ENCODE measurements around the gene GP1BA.

The GP1BA gene

GRCh38 chr17:4948931-4949320, 16.8 kb downstream of the GP1BA start:
- DNase-seq (ENCODE audit: extremely low read depth, insufficient read length) = peak; percentile 94
- Histone ChIP-seq H3K27me3 (replicated peaks; ENCODE audit: control insufficient read depth, insufficient read depth, low read length) (no peaks in the 10 kb centered on the region), H3K4me3 (replicated peaks; ENCODE audit: low read depth, low read length) (peak overlapping the region; percentile 100), H3K36me3 (ENCODE audit: control insufficient read depth, insufficient read depth, low read length) (peaks cover 21% of the 10 kb centered on the region)
- no peak for TF ChIP-seq CTCF (IDR thresholded peaks at IDR 0.05; ENCODE audit: insufficient read depth, low read length, poor library complexity, severe bottlenecking)

- Histone ChIP-seq H3K4me3 (replicated peaks; ENCODE audit: low read depth, low read length) (peak overlapping the region; percentile 100), H3K36me3 (ENCODE audit: control insufficient read depth, insufficient read depth, low read length) (peaks cover 20% of the 10 kb centered on the region), H3K27me3 (replicated peaks; ENCODE audit: control insufficient read depth, insufficient read depth, low read length) (no peaks in the 10 kb centered on the region)
- no peak for TF ChIP-seq CTCF (IDR thresholded peaks at IDR 0.05; ENCODE audit: insufficient read depth, low read length, poor library complexity, severe bottlenecking)
- DNase-seq (ENCODE audit: extremely low read depth, insufficient read length) = peak; percentile 91
Observed at GRCh38 chr17:4949321-4950074, 17.4 kb downstream of the GP1BA start.

- DNase-seq (ENCODE audit: extremely low read depth, insufficient read length) = no peak
- TF ChIP-seq CTCF (IDR thresholded peaks at IDR 0.05; ENCODE audit: insufficient read depth, low read length, poor library complexity, severe bottlenecking) = no peak
Observed at GRCh38 chr17:4950075-4950745, 18.1 kb downstream of the GP1BA start.

GRCh38 chr17:4950746-4951204, 18.7 kb downstream of the GP1BA start, which contains the start of gene ENO3:
Gene ENO3 (plus strand): TSS chr17:4951119. CDS start chr17:4951830, 711 bp downstream.
- H3K36me3 ChIP-seq (ENCODE audit: control insufficient read depth, insufficient read depth, low read length) = peaks cover 12% of the 10 kb centered on the region
- no peak for DNase-seq (ENCODE audit: extremely low read depth, insufficient read length)
- H3K27me3 ChIP-seq (replicated peaks; ENCODE audit: control insufficient read depth, insufficient read depth, low read length) = no peaks in the 10 kb centered on the region
- no peak for TF ChIP-seq CTCF (IDR thresholded peaks at IDR 0.05; ENCODE audit: insufficient read depth, low read length, poor library complexity, severe bottlenecking)
- peak within 1 kb of the TSS; percentile 100 for H3K4me3 ChIP-seq (replicated peaks; ENCODE audit: low read depth, low read length)

More at GRCh38 chr17:4950075-4950745, 18.1 kb downstream of the GP1BA start:
- Histone ChIP-seq H3K27me3 (replicated peaks; ENCODE audit: control insufficient read depth, insufficient read depth, low read length) (no peaks in the 10 kb centered on the region), H3K4me3 (replicated peaks; ENCODE audit: low read depth, low read length) (peak overlapping the region; percentile 100), H3K36me3 (ENCODE audit: control insufficient read depth, insufficient read depth, low read length) (peaks cover 16% of the 10 kb centered on the region)

DNA sequence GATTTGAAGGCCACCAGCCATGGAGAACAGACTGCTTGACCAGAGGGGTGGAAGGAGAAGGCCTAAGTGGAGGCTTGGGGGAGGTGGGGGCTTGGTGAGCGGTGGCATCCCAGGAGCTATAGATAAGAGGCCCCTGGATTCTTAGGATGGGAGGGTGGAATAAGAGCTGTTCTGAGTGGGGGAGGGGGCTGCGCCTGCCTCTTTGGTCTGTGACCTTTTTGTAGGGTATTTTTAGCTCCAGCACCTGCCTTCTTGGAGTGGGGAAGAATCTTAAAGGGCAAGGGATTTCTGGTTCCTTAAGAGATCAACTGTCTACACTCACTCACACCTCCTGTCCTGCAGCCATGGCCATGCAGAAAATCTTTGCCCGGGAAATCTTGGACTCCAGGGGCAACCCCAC, 19.4 kb downstream of the GP1BA start:
- Histone ChIP-seq H3K4me3 (replicated peaks; ENCODE audit: low read depth, low read length) (no peak overlapping the region), H3K36me3 (ENCODE audit: control insufficient read depth, insufficient read depth, low read length) (peaks cover 5% of the 10 kb centered on the region), H3K27me3 (replicated peaks; ENCODE audit: control insufficient read depth, insufficient read depth, low read length) (no peaks in the 10 kb centered on the region)
- TF ChIP-seq CTCF (IDR thresholded peaks at IDR 0.05; ENCODE audit: insufficient read depth, low read length, poor library complexity, severe bottlenecking) = no peak
- no peak for DNase-seq (ENCODE audit: extremely low read depth, insufficient read length)

Data from GM06990 (cell line).